IMR-90 (cell line): ENCODE results near the gene MPPED1. TPM values are rescaled to one million over a fixed set of nuclear protein-coding genes. Genes with fewer than 3 reads are reported as not detected.

Experiments used
- ATAC-seq: fragments of 200-7000 bp; cut with Tn5 transposase; 2 replicates; pipeline ENCODE4 v1.9.1; 2020; ENCODE audit warnings: low read depth, mild to moderate bottlenecking, moderate library complexity
- BruUV-seq: library from RNA; stranded (reverse); fragments of 400-500 nt; replicated peaks from 2 replicates; lab custom pipeline; 2021; lab: Mats Ljungman, UMichigan
- CTCF ChIA-PET: fragments of 300-600 bp; formaldehyde crosslinking; extraction: SDS; loops from one replicate; lab custom pipeline; 2021; ENCODE audit warnings: antibody characterized with exemption; lab: Yijun Ruan, JAX
- POLR2A ChIA-PET: fragments of 300-600 bp; sonication (Branson Sonifier 250); formaldehyde crosslinking; loops from one replicate; lab custom pipeline; 2022; ENCODE audit warnings: antibody characterized with exemption; ENCODE audit not compliant: unreplicated experiment; lab: Charles Lee
- DNase-seq: peaks from one replicate; pipeline ENCODE4 v3.0.0; 2013
- H2AFZ ChIP-seq: replicated peaks from 2 replicates; pipeline ENCODE3; 2013; ENCODE audit warnings: low read length, mild to moderate bottlenecking; ENCODE audit not compliant: poor library complexity
- H2AK5ac ChIP-seq: 2 replicates; pipeline ENCODE4 v1.6.1; 2013; ENCODE audit warnings: low read depth, low read length, inconsistent platforms
- H2AK9ac ChIP-seq: replicated peaks from 2 replicates; pipeline ENCODE3; 2013; ENCODE audit warnings: mild to moderate bottlenecking, low read depth, low read length, moderate library complexity; ENCODE audit not compliant: poor library complexity
- H2BK120ac ChIP-seq: 2 replicates; pipeline ENCODE4 v1.6.1; 2013; ENCODE audit warnings: low read depth, low read length, inconsistent platforms
- H2BK15ac ChIP-seq: 3 replicates; pipeline ENCODE4 v1.6.1; 2013; ENCODE audit warnings: low read depth, low read length, inconsistent platforms
- H2BK20ac ChIP-seq: 2 replicates; pipeline ENCODE4 v1.6.1; 2013; ENCODE audit warnings: low read depth, mild to moderate bottlenecking, inconsistent platforms, low read length, moderate library complexity
- H2BK5ac ChIP-seq: 2 replicates; pipeline ENCODE4 v1.6.1; 2013; ENCODE audit warnings: mild to moderate bottlenecking, low read depth, low read length, inconsistent platforms; ENCODE audit not compliant: poor library complexity, severe bottlenecking
- H3K14ac ChIP-seq: replicated peaks from 2 replicates; pipeline ENCODE4 v1.6.1; 2013; ENCODE audit warnings: low read depth, low read length, inconsistent platforms
- H3K18ac ChIP-seq: 2 replicates; pipeline ENCODE4 v1.6.1; 2013; ENCODE audit warnings: low read depth, low read length, control low read depth
- H3K23ac ChIP-seq: 2 replicates; pipeline ENCODE4 v1.6.1; 2013; ENCODE audit warnings: low read depth, low read length, inconsistent platforms
- H3K27ac ChIP-seq: 2 replicates; pipeline ENCODE4 v1.5.1; 2013; ENCODE audit warnings: mild to moderate bottlenecking, control low read depth, low read length; ENCODE audit not compliant: insufficient read depth
- H3K27me3 ChIP-seq: 2 replicates; pipeline ENCODE4 v1.6.1; 2013; ENCODE audit warnings: low read length; ENCODE audit not compliant: control insufficient read depth, insufficient read depth
- H3K36me3 ChIP-seq: 2 replicates; pipeline ENCODE4 v1.6.1; 2013; ENCODE audit warnings: low read length, mixed read lengths; ENCODE audit not compliant: control insufficient read depth, insufficient read depth
- H3K4ac ChIP-seq: 2 replicates; pipeline ENCODE4 v1.6.1; 2013; ENCODE audit warnings: low read depth, low read length, inconsistent platforms
- H3K4me1 ChIP-seq: 2 replicates; pipeline ENCODE4 v1.6.1; 2013; ENCODE audit warnings: low read length, mixed read lengths; ENCODE audit not compliant: control insufficient read depth, insufficient read depth
- H3K4me2 ChIP-seq: 2 replicates; pipeline ENCODE4 v1.6.1; 2013; ENCODE audit warnings: low read depth, mild to moderate bottlenecking, control low read depth, low read length, moderate library complexity
- H3K4me3 ChIP-seq: 2 replicates; pipeline ENCODE4 v1.5.1; 2013; ENCODE audit warnings: low read depth, mild to moderate bottlenecking, control low read depth, low read length, moderate library complexity; ENCODE audit not compliant: insufficient read depth
- H3K56ac ChIP-seq: 2 replicates; pipeline ENCODE4 v1.6.1; 2013; ENCODE audit warnings: low read length, inconsistent platforms; ENCODE audit not compliant: insufficient read depth; ENCODE audit errors: extremely low read depth
- H3K79me1 ChIP-seq, 2 experiments: 2 replicates each; pipeline ENCODE4 v1.6.1; 2013; ENCODE audit warnings: low read length in 2 of 2, inconsistent platforms in 1 of 2, low read depth in 1 of 2
- H3K9ac ChIP-seq: 2 replicates; pipeline ENCODE4 v1.6.1; 2013; ENCODE audit warnings: low read depth, low read length, control low read depth
- H3K9me1 ChIP-seq: 2 replicates; pipeline ENCODE4 v1.6.1; 2013; ENCODE audit warnings: low read length, inconsistent platforms; ENCODE audit not compliant: insufficient read depth
- H3K9me3 ChIP-seq: 2 replicates; pipeline ENCODE4 v1.6.1; 2013; ENCODE audit warnings: low read length; ENCODE audit not compliant: control insufficient read depth, insufficient read depth
- H4K20me1 ChIP-seq: 2 replicates; pipeline ENCODE4 v1.6.1; 2013; ENCODE audit warnings: low read length, inconsistent platforms; ENCODE audit not compliant: insufficient read depth
- H4K5ac ChIP-seq: 2 replicates; pipeline ENCODE4 v1.6.1; 2013; ENCODE audit warnings: mild to moderate bottlenecking, low read depth, low read length, control low read depth
- H4K8ac ChIP-seq, 2 experiments: 2 replicates each; pipeline ENCODE4 v1.6.1; 2013; ENCODE audit warnings: low read depth in 2 of 2, low read length in 2 of 2, control low read depth in 1 of 2, inconsistent platforms in 1 of 2
- H4K91ac ChIP-seq: 2 replicates; pipeline ENCODE4 v1.6.1; 2013; ENCODE audit warnings: low read depth, low read length, inconsistent platforms; ENCODE audit not compliant: insufficient read depth
- CEBPB ChIP-seq: IDR thresholded peaks from 2 replicates; pipeline ENCODE4 v1.6.1; 2012; ENCODE audit warnings: low read depth, low read length, improper control_type of control experiment
- CHD1 ChIP-seq: IDR thresholded peaks from 2 replicates; pipeline ENCODE4 v1.6.1; 2012; ENCODE audit warnings: low read depth, low read length, improper control_type of control experiment
- CTCF ChIP-seq: conservative IDR thresholded peaks from 2 replicates; pipeline ENCODE4 v1.5.1; 2012; ENCODE audit warnings: mild to moderate bottlenecking, low read depth, low read length, improper control_type of control experiment
- RCOR1 ChIP-seq: IDR thresholded peaks from 2 replicates; pipeline ENCODE4 v1.6.1; 2012; ENCODE audit warnings: mild to moderate bottlenecking, low read length, improper control_type of control experiment; ENCODE audit not compliant: insufficient replicate concordance
- SMC3 ChIP-seq: fragments of 150-350 bp; IDR thresholded peaks from 2 replicates; pipeline ENCODE4 v1.6.1; 2016; ENCODE audit warnings: low read depth, mild to moderate bottlenecking, antibody characterized with exemption, low read length, moderate library complexity
- WGBS, 2 experiments: methylation state at CpG; one replicate each; pipeline versions ENCODE4 v1.1.5 to v1.1.7; 2013; ENCODE audit warnings: missing lambda C conversion rate in 2 of 2; ENCODE audit not compliant: insufficient read length in 1 of 2; ENCODE audit errors: extremely low coverage in 2 of 2; 5-methylcytosine and 5-hydroxymethylcytosine counted together
- dilution Hi-C: fragments of 300-500 bp; cut with HindIII; formaldehyde crosslinking; loops from one replicate; pipeline ENCODE4 v1.14.3; 2018; ENCODE audit warnings: low sequenced_read_pairs; ENCODE audit not compliant: unreplicated experiment
- in situ Hi-C: fragments of 300-500 bp; cut with MboI; formaldehyde crosslinking; loops from 3 replicates; pipeline ENCODE4 v1.14.3; 2019; ENCODE audit warnings: low sequenced_read_pairs, inconsistent platforms, mixed read lengths
- intact Hi-C: fragments of 100-400 bp; cut with micrococcal nuclease; formaldehyde crosslinking; loops from 2 replicates; pipeline ENCODE4 v1.10.0; 2022
- polyA plus RNA-seq, 3 experiments: library from polyadenylated mRNA; depleted of rRNA; stranded (reverse); fragments of >200 nt; gene quantifications; 2 replicates each; pipeline ENCODE4 v1.2.3, GENCODE V29; 2012; ENCODE audit warnings: low replicate concordance in 1 of 3
- total RNA-seq: library from RNA; depleted of rRNA; stranded (reverse); fragments of >200 nt; gene quantifications from 2 replicates; pipeline ENCODE4 v1.2.3, GENCODE V29; 2012

Gene MPPED1
- total and polyA plus RNA-seq, 2 of the 4 experiments (the other 2 are of a cell fraction), result not detected

- no CpG with 5 or more reads among the region's 6 CpGs for WGBS, 2 experiments
- Histone ChIP-seq H3K36me3 (no peaks in the 10 kb centered on the region), H2AK9ac (no peak overlapping the region), H3K27ac (no peak overlapping the region), H4K20me1 (no peaks in the 10 kb centered on the region), H2BK120ac (no peak overlapping the region), H2BK5ac (no peak overlapping the region), H3K9me3 (no peaks in the 10 kb centered on the region), H3K4me3 (no peak overlapping the region), H3K4me1 (no peaks in the 10 kb centered on the region), H3K27me3 (peaks cover 12% of the 10 kb centered on the region), H4K8ac (no peak overlapping the region), H3K14ac (no peak overlapping the region), H3K4ac (no peak overlapping the region), H3K9me1 (no peaks in the 10 kb centered on the region), H3K9ac (no peak overlapping the region), H2BK15ac (no peak overlapping the region), H4K5ac (no peak overlapping the region), H4K91ac (no peak overlapping the region), H3K23ac (no peak overlapping the region), H2AK5ac (no peak overlapping the region), H3K18ac (no peak overlapping the region), H3K56ac (no peak overlapping the region), H2BK20ac (no peak overlapping the region), H2AFZ (no peak overlapping the region), H3K79me1 (no peaks in the 10 kb centered on the region), H3K4me2 (no peak overlapping the region)
- in situ Hi-C loops, result no loop called here
- TF ChIP-seq CTCF (no peak), CEBPB (no peak), RCOR1 (no peak), SMC3 (no peak), CHD1 (no peak)
- dilution Hi-C loops, result no loop called here
- no TSS peak for BruUV-seq
- POLR2A ChIA-PET, result interaction anchor here (0.6 kb wide), 1 partner anchor 215 kb away, joined by 4 read pairs; no protein-coding TSS in a partner anchor
- ATAC-seq (no peak), DNase-seq (no peak)
- CTCF ChIA-PET, result no interaction called here
- intact Hi-C loops, result no loop called here
Measured at GRCh38 chr22:43365715-43366440, 45.9 kb upstream of the MPPED1 start.
